Right atrium auricular region (tissue), 2 donors: ENCODE results near the gene WWOX. TPM values are rescaled to one million over a fixed set of nuclear protein-coding genes. Genes with fewer than 3 reads are reported as not detected.

Experiments
- DNase-seq: peaks from one replicate; pipeline ENCODE4 v3.0.0-alpha.2; 2019; ENCODE audit warnings: low spot score
- H3K27ac ChIP-seq, 2 donors: fragments of 200-600 bp; sonication (generic); 1 replicate in 1 of 2; 2 replicates in 1 of 2; pipeline ENCODE4 v1.5.1; 2016 to 2019
- H3K27me3 ChIP-seq, 2 donors: fragments of 200-600 bp; sonication (generic); one replicate each; pipeline versions ENCODE4 v1.5.1 to v1.6.0; 2017 to 2019
- H3K36me3 ChIP-seq: fragments of 200-600 bp; sonication (generic); one replicate; pipeline ENCODE4 v1.5.1; 2016
- H3K4me1 ChIP-seq, 2 donors: fragments of 200-600 bp; sonication (generic); one replicate each; pipeline versions ENCODE4 v1.5.1 to v1.6.0; 2017 to 2019
- H3K4me3 ChIP-seq, 2 donors: fragments of 200-600 bp; sonication (generic); 1 replicate in 1 of 2; 2 replicates in 1 of 2; pipeline ENCODE4 v1.5.1; 2017 to 2019; ENCODE audit warnings: mild to moderate bottlenecking in 1 of 2, moderate library complexity in 1 of 2
- H3K9me3 ChIP-seq, 2 donors: fragments of 200-600 bp; sonication (generic); one replicate each; pipeline ENCODE4 v1.5.1; 2019
- CTCF ChIP-seq, 2 donors: fragments of 200-600 bp; sonication (generic); IDR thresholded peaks; one replicate each; pipeline ENCODE4 v1.5.1; 2019; ENCODE audit warnings: antibody characterized with exemption in 2 of 2
- total RNA-seq, 2 donors: library from RNA; depleted of rRNA; stranded (reverse); fragments of >200 nt; gene quantifications; one replicate each; pipeline ENCODE4 v1.1.0, GENCODE V29; 2016

Gene WWOX
- total RNA-seq, 2 donors from 2014 or later, result 14.8 to 20.8 TPM

- no peak overlapping the region for H3K27ac ChIP-seq
Observed at GRCh38 chr16:78706637-78707036, 607.2 kb downstream of the WWOX start.

GRCh38 chr16:78709137-78709884 is 609.9 kb downstream of the WWOX start:
- no peak for DNase-seq
- peaks cover 0 to 10% of the 10 kb centered on the region in 2 donors for H3K9me3 ChIP-seq
- no peaks in the 10 kb centered on the region for H3K4me1 ChIP-seq
- no peak for TF ChIP-seq CTCF (IDR thresholded peaks at IDR 0.05)
- H3K36me3 ChIP-seq, result no peaks in the 10 kb centered on the region
- no peaks in the 10 kb centered on the region for H3K27me3 ChIP-seq
- no peak overlapping the region for H3K27ac ChIP-seq
- no peak overlapping the region for H3K4me3 ChIP-seq

More at GRCh38 chr16:78706637-78707036, 607.2 kb downstream of the WWOX start:
- Histone ChIP-seq H3K4me1 (no peaks in the 10 kb centered on the region), H3K9me3 (peaks cover 0 to 10% of the 10 kb centered on the region in 2 donors), H3K36me3 (no peaks in the 10 kb centered on the region), H3K4me3 (no peak overlapping the region), H3K27me3 (no peaks in the 10 kb centered on the region)
- no peak for TF ChIP-seq CTCF (IDR thresholded peaks at IDR 0.05)
- DNase-seq, result no peak

GRCh38 chr16:78715106-78715505 is 615.7 kb downstream of the WWOX start:
- no peak for TF ChIP-seq CTCF (IDR thresholded peaks at IDR 0.05)

GRCh38 chr16:78715673-78716072 is 616.2 kb downstream of the WWOX start:
- H3K27me3 ChIP-seq, result no peaks in the 10 kb centered on the region
- DNase-seq, result no peak
- H3K27ac ChIP-seq, result no peak overlapping the region

More at GRCh38 chr16:78715106-78715505, 615.7 kb downstream of the WWOX start:
- DNase-seq, result no peak
- H3K36me3 ChIP-seq, result no peaks in the 10 kb centered on the region
- H3K27me3 ChIP-seq, result no peaks in the 10 kb centered on the region
- no peaks in the 10 kb centered on the region for H3K4me1 ChIP-seq
- no peaks in the 10 kb centered on the region for H3K9me3 ChIP-seq
- no peak overlapping the region for H3K4me3 ChIP-seq
- no peak overlapping the region for H3K27ac ChIP-seq

GRCh38 chr16:78718141-78718540 is 618.7 kb downstream of the WWOX start:
- Histone ChIP-seq H3K27ac (no peak overlapping the region), H3K36me3 (no peaks in the 10 kb centered on the region), H3K4me3 (no peak overlapping the region), H3K27me3 (no peaks in the 10 kb centered on the region), H3K4me1 (no peaks in the 10 kb centered on the region), H3K9me3 (no peaks in the 10 kb centered on the region)
- no peak for DNase-seq
- TF ChIP-seq CTCF (IDR thresholded peaks at IDR 0.05), result no peak

More at GRCh38 chr16:78715673-78716072, 616.2 kb downstream of the WWOX start:
- H3K36me3 ChIP-seq, result no peaks in the 10 kb centered on the region
- TF ChIP-seq CTCF (IDR thresholded peaks at IDR 0.05), result no peak
- H3K4me3 ChIP-seq, result no peak overlapping the region
- no peaks in the 10 kb centered on the region for H3K9me3 ChIP-seq
- H3K4me1 ChIP-seq, result no peaks in the 10 kb centered on the region

- no peaks in the 10 kb centered on the region for H3K27me3 ChIP-seq
- DNase-seq, result no peak
- no peak for TF ChIP-seq CTCF (IDR thresholded peaks at IDR 0.05)
- H3K27ac ChIP-seq, result no peak overlapping the region
- no peak overlapping the region for H3K4me3 ChIP-seq
- no peaks in the 10 kb centered on the region for H3K36me3 ChIP-seq
- no peaks in the 10 kb centered on the region for H3K4me1 ChIP-seq
- H3K9me3 ChIP-seq, result no peaks in the 10 kb centered on the region
Observed at GRCh38 chr16:78720416-78720815, 621.0 kb downstream of the WWOX start.
